CD14-positive monocyte (primary cell): ENCODE results near the gene ELFN1. TPM values are rescaled to one million over a fixed set of nuclear protein-coding genes. Genes with fewer than 3 reads are reported as not detected.

ENCODE experiments used
- DNase-seq, 3 donors: peaks; one replicate each; pipeline ENCODE4 v3.0.0-alpha.2; 2011 to 2022
- H2AFZ ChIP-seq: 2 replicates; pipeline ENCODE4 v1.6.0; 2012; ENCODE audit warnings: mild to moderate bottlenecking, low read depth, low read length, inconsistent platforms; ENCODE audit not compliant: insufficient read depth, poor library complexity, severe bottlenecking
- H3K27ac ChIP-seq, 2 donors: 1 replicate in 1 of 2; 2 replicates in 1 of 2; pipeline ENCODE4 v1.5.1; 2012 to 2013; ENCODE audit warnings: low read length in 2 of 2, control low read depth in 1 of 2, inconsistent platforms in 1 of 2, low read depth in 1 of 2, mild to moderate bottlenecking in 1 of 2
- H3K27me3 ChIP-seq, 2 donors: one replicate each; pipeline versions ENCODE4 v1.6.0 to v1.6.1; 2011 to 2013; ENCODE audit warnings: low read length in 2 of 2; ENCODE audit not compliant: control insufficient read depth in 2 of 2, insufficient read depth in 2 of 2
- H3K36me3 ChIP-seq, 2 donors: replicated peaks in 1 of 2; 1 replicate in 1 of 2; 2 replicates in 1 of 2; pipeline versions ENCODE4 v1.5.1 to v1.6.1; 2012 to 2013; ENCODE audit warnings: low read length in 2 of 2, control low read depth in 1 of 2, inconsistent platforms in 1 of 2, mild to moderate bottlenecking in 1 of 2; ENCODE audit not compliant: insufficient read depth in 2 of 2, control insufficient read depth in 1 of 2
- H3K4me1 ChIP-seq, 2 donors: 1 replicate in 1 of 2; 2 replicates in 1 of 2; pipeline versions ENCODE4 v1.5.1 to v1.6.1; 2012 to 2013; ENCODE audit warnings: low read length in 2 of 2, control low read depth in 1 of 2, inconsistent platforms in 1 of 2, mild to moderate bottlenecking in 1 of 2, moderate library complexity in 1 of 2; ENCODE audit not compliant: insufficient read depth in 2 of 2, control insufficient read depth in 1 of 2
- H3K4me2 ChIP-seq: replicated peaks from 2 replicates; pipeline ENCODE3; 2012; ENCODE audit warnings: low read length, moderate library complexity, mild to moderate bottlenecking; ENCODE audit not compliant: poor library complexity, severe bottlenecking; ENCODE audit errors: extremely low read depth
- H3K4me3 ChIP-seq, 3 experiments: fragments of 200-600 bp in 1 of 3; sonication (generic) in 1 of 3; replicated peaks in 1 of 3; 1 replicate in 2 of 3; 2 replicates in 1 of 3; pipeline ENCODE4 v1.5.1; 2011 to 2013; ENCODE audit warnings: low read length in 3 of 3, mild to moderate bottlenecking in 3 of 3, control low read depth in 2 of 3, low read depth in 2 of 3, inconsistent platforms in 1 of 3, moderate library complexity in 1 of 3
- H3K79me2 ChIP-seq: 2 replicates; pipeline ENCODE4 v1.6.0; 2012; ENCODE audit warnings: mild to moderate bottlenecking, control low read depth, inconsistent platforms, low read length, moderate library complexity; ENCODE audit not compliant: insufficient read depth
- H3K9ac ChIP-seq: 2 replicates; pipeline ENCODE4 v1.6.0; 2017; ENCODE audit warnings: low read length, mild to moderate bottlenecking; ENCODE audit not compliant: insufficient read depth, poor library complexity, severe bottlenecking
- H3K9me3 ChIP-seq, 2 donors: replicated peaks in 1 of 2; 1 replicate in 1 of 2; 2 replicates in 1 of 2; pipeline versions ENCODE4 v1.5.1 to v1.6.1; 2012 to 2013; ENCODE audit warnings: low read length in 2 of 2, control low read depth in 1 of 2; ENCODE audit not compliant: control insufficient read depth in 1 of 2, insufficient read depth in 1 of 2
- H4K20me1 ChIP-seq: 2 replicates; pipeline ENCODE4 v1.6.0; 2012; ENCODE audit warnings: mild to moderate bottlenecking, low read length, control low read depth, moderate library complexity; ENCODE audit not compliant: insufficient read depth
- H3K27ac Mint-ChIP-seq, 7 donors: one replicate each; pipeline ENCODE4 v1.8.0; 2020; ENCODE audit warnings: mild to moderate bottlenecking in 7 of 7, mixed read lengths in 7 of 7, moderate library complexity in 6 of 7, inconsistent platforms in 2 of 7
- H3K27me3 Mint-ChIP-seq, 3 donors: one replicate each; pipeline ENCODE4 v1.8.0; 2021 to 2022; ENCODE audit warnings: low read depth in 3 of 3, mild to moderate bottlenecking in 3 of 3, mixed read lengths in 3 of 3, moderate library complexity in 3 of 3, inconsistent platforms in 1 of 3
- H3K36me3 Mint-ChIP-seq, 2 donors: one replicate each; pipeline ENCODE4 v1.8.0; 2020; ENCODE audit warnings: mixed read lengths in 2 of 2, inconsistent platforms in 1 of 2, mild to moderate bottlenecking in 1 of 2
- H3K4me1 Mint-ChIP-seq: one replicate; pipeline ENCODE4 v1.8.0; 2020; ENCODE audit warnings: mild to moderate bottlenecking, mixed read lengths
- H3K4me3 Mint-ChIP-seq, 2 donors: one replicate each; pipeline ENCODE4 v1.8.0; 2020; ENCODE audit warnings: mild to moderate bottlenecking in 2 of 2, mixed read lengths in 2 of 2, moderate library complexity in 1 of 2
- H3K9me3 Mint-ChIP-seq, 7 donors: one replicate each; pipeline ENCODE4 v1.8.0; 2020 to 2022; ENCODE audit warnings: mixed read lengths in 7 of 7, mild to moderate bottlenecking in 6 of 7, moderate library complexity in 6 of 7, inconsistent platforms in 2 of 7
- WGBS: methylation state at CpG from one replicate; pipeline ENCODE4 v1.1.5; 2013; ENCODE audit warnings: missing lambda C conversion rate; ENCODE audit not compliant: insufficient coverage; 5-methylcytosine and 5-hydroxymethylcytosine counted together
- intact Hi-C, 2 donors: fragments of 100-400 bp; cut with micrococcal nuclease; formaldehyde crosslinking; loops; one replicate each; pipeline versions ENCODE4 v1.15.0 to v1.15.1; 2023
- polyA plus RNA-seq, 3 donors: library from polyadenylated mRNA; depleted of rRNA in 1 of 3; unstranded in 2 of 3; stranded (reverse) in 1 of 3; fragments of 300-500 nt in 2 of 3; fragments of >200 nt in 1 of 3; fragmentation: Illumina TruSeq in 2 of 3; gene quantifications; 1 replicate in 2 of 3; 2 replicates in 1 of 3; pipeline ENCODE4 v1.2.3, GENCODE V29; 2012 to 2021
- TF ChIP-seq, protein P1 (sequence below): fragments of 200-600 bp; IDR thresholded peaks from one replicate; pipeline ENCODE4 v1.8.0; 2022; ENCODE audit warnings: antibody characterized with exemption, mild to moderate bottlenecking

The ELFN1 gene
- polyA plus RNA-seq, 3 donors, result not detected

DNA sequence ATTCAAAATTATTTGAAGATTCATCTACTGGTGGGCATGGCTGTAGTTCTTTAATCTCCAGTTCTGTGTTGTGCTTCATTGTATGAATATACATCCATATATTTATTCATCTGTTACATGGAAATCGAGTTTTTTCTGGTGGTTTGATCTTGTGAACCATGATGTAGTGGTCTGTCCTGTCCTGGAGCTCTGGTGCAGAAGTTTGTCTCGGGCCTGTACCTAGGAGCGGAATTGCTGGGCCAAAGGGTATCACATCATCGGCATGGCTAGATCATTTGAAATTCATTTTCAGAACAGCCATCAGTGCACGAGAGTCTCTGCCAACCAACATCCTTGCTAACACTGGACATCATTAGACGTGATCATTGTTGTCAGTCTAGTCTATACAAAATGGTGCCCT, 107.0 kb downstream of the ELFN1 start:
- Histone ChIP-seq H3K4me3 (no peak overlapping the region), H3K9ac (no peak overlapping the region), H3K27me3 (no peaks in the 10 kb centered on the region), H3K79me2 (no peaks in the 10 kb centered on the region), H3K36me3 (no peaks in the 10 kb centered on the region), H3K4me2 (no peak overlapping the region), H4K20me1 (no peaks in the 10 kb centered on the region), H2AFZ (no peak overlapping the region), H3K9me3 (peaks cover 0 to 8% of the 10 kb centered on the region in 2 donors), H3K4me1 (no peaks in the 10 kb centered on the region), H3K27ac (no peak overlapping the region)
- H3K27ac Mint-ChIP-seq, result no peak overlapping the region
- DNase-seq, result no peak
- 40% methylated on average over 1 of the region's 6 CpGs for WGBS
- H3K9me3 Mint-ChIP-seq, result peaks cover 5 to 25% (median 15%) of the 10 kb centered on the region in 7 donors
- intact Hi-C loops, result no loop called here
- H3K4me1 Mint-ChIP-seq, result no peaks in the 10 kb centered on the region
- H3K36me3 Mint-ChIP-seq, result no peaks in the 10 kb centered on the region
- peaks cover 1 to 14% (median 5%) of the 10 kb centered on the region in 3 donors for H3K27me3 Mint-ChIP-seq
- TF ChIP-seq, protein P1, sequence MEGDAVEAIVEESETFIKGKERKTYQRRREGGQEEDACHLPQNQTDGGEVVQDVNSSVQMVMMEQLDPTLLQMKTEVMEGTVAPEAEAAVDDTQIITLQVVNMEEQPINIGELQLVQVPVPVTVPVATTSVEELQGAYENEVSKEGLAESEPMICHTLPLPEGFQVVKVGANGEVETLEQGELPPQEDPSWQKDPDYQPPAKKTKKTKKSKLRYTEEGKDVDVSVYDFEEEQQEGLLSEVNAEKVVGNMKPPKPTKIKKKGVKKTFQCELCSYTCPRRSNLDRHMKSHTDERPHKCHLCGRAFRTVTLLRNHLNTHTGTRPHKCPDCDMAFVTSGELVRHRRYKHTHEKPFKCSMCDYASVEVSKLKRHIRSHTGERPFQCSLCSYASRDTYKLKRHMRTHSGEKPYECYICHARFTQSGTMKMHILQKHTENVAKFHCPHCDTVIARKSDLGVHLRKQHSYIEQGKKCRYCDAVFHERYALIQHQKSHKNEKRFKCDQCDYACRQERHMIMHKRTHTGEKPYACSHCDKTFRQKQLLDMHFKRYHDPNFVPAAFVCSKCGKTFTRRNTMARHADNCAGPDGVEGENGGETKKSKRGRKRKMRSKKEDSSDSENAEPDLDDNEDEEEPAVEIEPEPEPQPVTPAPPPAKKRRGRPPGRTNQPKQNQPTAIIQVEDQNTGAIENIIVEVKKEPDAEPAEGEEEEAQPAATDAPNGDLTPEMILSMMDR, result no peak
- no peak overlapping the region for H3K4me3 Mint-ChIP-seq

GRCh38 chr7:1779445-1779844, 109.4 kb downstream of the ELFN1 start:
- TF ChIP-seq, protein P1, result no peak
- 85% methylated on average over 6 of the region's 14 CpGs for WGBS
- H4K20me1 ChIP-seq, result no peaks in the 10 kb centered on the region

More at GRCh38 chr7:1779445-1779844, 109.4 kb downstream of the ELFN1 start:
- Histone ChIP-seq H3K9ac (no peak overlapping the region), H2AFZ (no peak overlapping the region), H3K4me3 (no peak overlapping the region), H3K9me3 (peaks cover 0 to 8% of the 10 kb centered on the region in 2 donors), H3K27me3 (no peaks in the 10 kb centered on the region), H3K4me1 (no peaks in the 10 kb centered on the region), H3K27ac (no peak overlapping the region), H3K4me2 (no peak overlapping the region), H3K36me3 (no peaks in the 10 kb centered on the region), H3K79me2 (no peaks in the 10 kb centered on the region)
- Mint-ChIP-seq H3K9me3 (peaks cover 3 to 21% (median 15%) of the 10 kb centered on the region in 7 donors), H3K4me1 (no peaks in the 10 kb centered on the region), H3K27me3 (peaks cover 3 to 12% (median 8%) of the 10 kb centered on the region in 3 donors), H3K27ac (no peak overlapping the region), H3K36me3 (no peaks in the 10 kb centered on the region), H3K4me3 (no peak overlapping the region)
- no peak for DNase-seq
- intact Hi-C loops, result no loop called here
